C4-2B (cell line): ENCODE measurements around the gene PEPD.
"Not testable (repeated sequence)": the region's sequence is repeated elsewhere in the genome, so short reads cannot be mapped to it uniquely, and the experiment has no call there.

Source experiments
- H3K27ac ChIP-seq: fragments of 450-650 bp; 2 replicates; pipeline ENCODE4 v1.5.1; 2017
- ZFX ChIP-seq: fragments of 450-650 bp; IDR thresholded peaks from 2 replicates; pipeline ENCODE4 v1.6.1; 2017
- TF ChIP-seq, protein P1 (sequence below): fragments of 450-650 bp; conservative IDR thresholded peaks from 2 replicates; pipeline ENCODE4 v1.5.1; 2017; ENCODE audit warnings: mild to moderate bottlenecking

The PEPD gene

GRCh38 chr19:33558856-33559255 is 37.3 kb upstream of the PEPD start:
- TF ChIP-seq, protein P1, sequence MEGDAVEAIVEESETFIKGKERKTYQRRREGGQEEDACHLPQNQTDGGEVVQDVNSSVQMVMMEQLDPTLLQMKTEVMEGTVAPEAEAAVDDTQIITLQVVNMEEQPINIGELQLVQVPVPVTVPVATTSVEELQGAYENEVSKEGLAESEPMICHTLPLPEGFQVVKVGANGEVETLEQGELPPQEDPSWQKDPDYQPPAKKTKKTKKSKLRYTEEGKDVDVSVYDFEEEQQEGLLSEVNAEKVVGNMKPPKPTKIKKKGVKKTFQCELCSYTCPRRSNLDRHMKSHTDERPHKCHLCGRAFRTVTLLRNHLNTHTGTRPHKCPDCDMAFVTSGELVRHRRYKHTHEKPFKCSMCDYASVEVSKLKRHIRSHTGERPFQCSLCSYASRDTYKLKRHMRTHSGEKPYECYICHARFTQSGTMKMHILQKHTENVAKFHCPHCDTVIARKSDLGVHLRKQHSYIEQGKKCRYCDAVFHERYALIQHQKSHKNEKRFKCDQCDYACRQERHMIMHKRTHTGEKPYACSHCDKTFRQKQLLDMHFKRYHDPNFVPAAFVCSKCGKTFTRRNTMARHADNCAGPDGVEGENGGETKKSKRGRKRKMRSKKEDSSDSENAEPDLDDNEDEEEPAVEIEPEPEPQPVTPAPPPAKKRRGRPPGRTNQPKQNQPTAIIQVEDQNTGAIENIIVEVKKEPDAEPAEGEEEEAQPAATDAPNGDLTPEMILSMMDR, result no peak
- TF ChIP-seq ZFX, result no peak
- H3K27ac ChIP-seq, result no peak overlapping the region

- no peak for TF ChIP-seq ZFX
- TF ChIP-seq, protein P1, result no peak
- no peak overlapping the region for H3K27ac ChIP-seq
These were observed 36.6 kb upstream of the PEPD start for GRCh38 chr19:33558151-33558550.

- no peak overlapping the region for H3K27ac ChIP-seq
- TF ChIP-seq, protein P1, result no peak
- no peak for TF ChIP-seq ZFX
These were observed 36.1 kb upstream of the PEPD start for GRCh38 chr19:33557720-33558119.

DNA sequence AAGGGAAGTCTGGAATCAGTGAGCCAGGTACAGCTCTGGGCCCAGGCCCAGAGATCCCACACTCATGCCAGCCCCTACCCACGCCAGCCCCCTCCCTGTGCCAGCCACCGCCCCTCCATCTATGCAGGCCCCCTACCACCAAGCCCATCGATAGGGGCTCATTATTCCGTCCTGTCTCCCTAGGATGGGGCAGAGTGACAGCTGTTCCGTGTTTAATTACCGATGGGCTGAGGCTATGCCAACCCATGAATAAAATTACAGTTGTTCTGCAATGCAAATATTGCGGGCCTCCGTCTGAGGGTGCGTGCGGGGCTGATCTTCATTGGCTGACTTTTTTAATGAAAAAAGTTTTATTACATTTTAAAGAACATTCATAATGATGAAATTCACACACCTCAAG is 35.6 kb upstream of the PEPD start:
- H3K27ac ChIP-seq, result no peak overlapping the region
- TF ChIP-seq ZFX, result no peak
- TF ChIP-seq, protein P1, result no peak

DNA sequence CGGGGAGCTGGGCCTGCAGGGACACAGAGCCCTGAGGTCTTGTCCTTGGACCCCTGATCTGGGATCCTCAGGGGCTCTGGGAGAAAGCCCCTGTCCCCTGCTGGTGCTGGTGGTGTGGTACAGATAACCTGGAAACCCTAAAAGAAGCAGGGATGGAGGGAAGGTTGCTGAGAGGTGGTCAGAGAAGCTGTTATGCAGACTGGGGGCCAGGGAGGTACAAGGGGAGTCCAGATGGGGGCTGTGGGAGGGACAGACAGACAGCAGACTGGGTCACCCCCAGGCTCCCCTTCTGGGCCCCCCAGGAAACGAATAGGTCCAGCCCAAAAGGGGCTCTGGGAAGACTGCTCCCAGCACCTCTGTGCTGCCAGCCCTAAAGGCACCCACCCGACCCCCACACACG is 34.7 kb upstream of the PEPD start:
- H3K27ac ChIP-seq, result no peak overlapping the region
- TF ChIP-seq ZFX, result no peak
- TF ChIP-seq, protein P1, result no peak

DNA sequence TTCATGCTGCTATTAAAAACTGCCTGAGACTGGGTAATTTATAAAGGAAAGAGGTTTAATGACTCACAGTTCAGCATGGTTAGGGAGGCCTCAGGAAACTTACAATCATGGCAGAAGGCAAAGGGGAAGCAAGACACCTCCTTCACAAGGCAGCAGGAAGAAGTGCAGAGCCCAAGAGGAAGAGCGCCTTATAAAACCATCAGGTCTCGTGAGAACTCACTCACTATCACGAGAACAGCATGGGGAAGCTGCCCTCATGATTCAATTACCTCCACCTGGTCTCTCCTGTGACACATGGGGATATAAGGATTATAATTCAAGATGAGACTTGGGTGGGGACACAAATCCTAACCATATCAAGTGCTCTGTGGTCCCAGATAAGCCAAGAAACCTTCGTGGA is 34.1 kb upstream of the PEPD start:
- not testable (repeated sequence) for H3K27ac ChIP-seq

DNA sequence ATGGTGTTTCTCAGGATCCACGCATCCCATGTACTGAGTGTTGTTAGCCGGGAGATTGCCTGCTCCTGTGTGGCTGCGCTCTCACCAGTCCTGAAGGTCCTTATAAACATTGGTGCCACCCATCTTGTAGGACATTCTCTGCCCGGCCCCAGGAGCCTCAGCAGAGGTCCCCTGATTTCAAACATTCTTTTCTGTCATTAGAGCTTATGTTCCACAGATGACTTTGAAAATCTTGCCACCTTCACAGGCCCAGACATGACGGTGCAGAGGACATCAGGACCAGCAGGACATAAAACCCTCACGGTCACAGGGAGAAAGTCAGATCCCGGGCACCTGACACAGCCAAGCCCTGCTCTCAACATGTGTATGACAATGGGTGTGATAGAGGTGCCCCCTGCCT is 33.2 kb upstream of the PEPD start:
- TF ChIP-seq, protein P1, result no peak
- no peak for TF ChIP-seq ZFX
- no peak overlapping the region for H3K27ac ChIP-seq

- no peak overlapping the region for H3K27ac ChIP-seq
- no peak for TF ChIP-seq ZFX
- TF ChIP-seq, protein P1, result no peak
These were observed 32.8 kb upstream of the PEPD start for GRCh38 chr19:33554391-33554790.
